ENCODE data around the gene CSNK2A3. TPM values are rescaled to one million over a fixed set of nuclear protein-coding genes. Genes with fewer than 3 reads are reported as not detected.
"Not testable (repeated sequence)": the region's sequence is repeated elsewhere in the genome, so short reads cannot be mapped to it uniquely, and the experiment has no call there.

CSNK2A3 gene
- total RNA-seq (2016; rRNA removed; fragmentation: Illumina TruSeq; extraction: Trizol) (3.5 and 5.4 TPM in 2 replicates), polyA plus RNA-seq (2011; rRNA removed) (1.5 and 1.7 TPM in 2 replicates), polyA minus RNA-seq (2011; rRNA and poly(A)+ RNA removed; ENCODE audit: low replicate concordance) (0.50 and 1.2 TPM in 2 replicates), Bru-seq, nascent RNA (percentile 20 among the genes with signal in this experiment), BruChase-seq, experiment 1, labeled RNA remaining after a 6-hour chase (percentile 53 among the genes with signal in this experiment), BruChase-seq, experiment 2, labeled RNA remaining after a 2-hour chase (percentile 49 among the genes with signal in this experiment)
- total RNA-seq (2016; cell fraction: cytosol; rRNA removed; fragmentation: Illumina TruSeq; extraction: Trizol; ENCODE audit: low read depth) = 1.6 and 2.0 TPM in 2 replicates
- total RNA-seq (2016; cell fraction: insoluble cytoplasmic fraction; rRNA removed; fragmentation: Illumina TruSeq; extraction: Trizol) = 3.4 and 4.2 TPM in 2 replicates
- 1.6 and 2.3 TPM in 2 replicates for total RNA-seq (2016; cell fraction: membrane; rRNA removed; fragmentation: Illumina TruSeq; extraction: Trizol)
- 0.90 and 1.8 TPM in 2 replicates for total RNA-seq (2016; cell fraction: nucleus; rRNA removed; fragmentation: Illumina TruSeq; extraction: Trizol)
- 0.98 and 3.8 TPM in 2 replicates for polyA plus RNA-seq (2011; cell fraction: cytosol; rRNA removed)
- polyA plus RNA-seq (2011; cell fraction: nucleus; rRNA removed) = 0.71 and 1.1 TPM in 2 replicates
- polyA plus RNA-seq (2012) = 10.7 and 12.4 TPM in 2 replicates
- polyA plus RNA-seq (2016; cell fraction: cytosol; fragmentation: Illumina TruSeq; extraction: Trizol; ENCODE audit: low read depth) = 0.42 TPM in 2 replicates
- 2.2 and 3.1 TPM in 2 replicates for polyA plus RNA-seq (2016; cell fraction: insoluble cytoplasmic fraction; fragmentation: Illumina TruSeq; extraction: Trizol; ENCODE audit: low read depth)
- polyA plus RNA-seq (2016; cell fraction: membrane; fragmentation: Illumina TruSeq; extraction: Trizol; ENCODE audit: low read depth) = 0.63 and 0.72 TPM in 2 replicates
- polyA plus RNA-seq (2016; cell fraction: nucleus; fragmentation: Illumina TruSeq; extraction: Trizol; ENCODE audit: insufficient read depth, low read depth) = 1.2 and 2.1 TPM in 2 replicates
- polyA minus RNA-seq (2011; cell fraction: cytosol; rRNA and poly(A)+ RNA removed) = 1.9 and 3.0 TPM in 2 replicates
- polyA minus RNA-seq (2011; cell fraction: nucleus; rRNA and poly(A)+ RNA removed) = 1.7 and 3.0 TPM in 2 replicates
- long read RNA-seq, experiment 1, partial matches to known transcripts = 0 of 1 reads
- long read RNA-seq, experiment 1, other reads (novel, unspliced or antisense) = 0 of 1 reads
- long read RNA-seq, experiment 2, partial matches to known transcripts = 0 of 3 reads
- long read RNA-seq, experiment 2, other reads (novel, unspliced or antisense) = 0 of 3 reads

GRCh38 chr11:11352878-11353277, at the start of gene CSNK2A3:
CSNK2A3 (minus strand) TSS chr11:11353250; CDS start chr11:11353119, 131 bp downstream.
- BruUV-seq (replicated peaks); H4K20me1 ChIP-seq (ENCODE audit: insufficient read depth, low read length); intact Hi-C loops (cut with micrococcal nuclease; ENCODE audit: unreplicated experiment); DNase-seq (ENCODE audit: low spot score); H3K4me1 ChIP-seq (ENCODE audit: insufficient read depth, low read length); H3K79me2 ChIP-seq (ENCODE audit: insufficient read depth, low read length); CTCF ChIA-PET (ENCODE audit: low intra/inter-chr PET ratio, low total read pairs); H3K9ac ChIP-seq (ENCODE audit: insufficient read depth, low read depth, low read length); H3K27ac ChIP-seq (ENCODE audit: extremely low read length, insufficient read depth, low read length); POLR2A ChIA-PET; FAIRE-seq; H3K36me3 ChIP-seq (replicated peaks in 1 of 2; ENCODE audit: control insufficient read depth in 1 of 2, insufficient read depth in 2 of 2, low read length in 2 of 2); H3K9me3 ChIP-seq (ENCODE audit: low read length); in situ Hi-C loops (cut with HindIII; ENCODE audit: extremely low pct_ligation_motif_present, low pct_unique_long_range_greater_than_20kb); H2AFZ ChIP-seq (ENCODE audit: low read length); H3K4me2 ChIP-seq (ENCODE audit: low read depth, low read length); H3K4me3 ChIP-seq (replicated peaks in 1 of 3; ENCODE audit: insufficient read depth in 1 of 3, low read depth in 2 of 3, low read length in 3 of 3); H3K27me3 ChIP-seq (ENCODE audit: control insufficient read depth in 1 of 2, insufficient read depth in 2 of 2, low read length in 2 of 2): not testable (repeated sequence)
- ATAC-seq = peak; percentile 44; the same call in 1 of the 3 replicates
- WGBS (ENCODE audit: low lambda C conversion rate) = 29% methylated on average over 11 of the region's 11 CpGs

GRCh38 chr11:11401960-11402535, 49.0 kb upstream of the CSNK2A3 start:
- no TSS peak for BruUV-seq (replicated peaks)
- FAIRE-seq (no peak), DNase-seq (ENCODE audit: low spot score) (no peak), ATAC-seq (no peak)
- in situ Hi-C loops (cut with HindIII; ENCODE audit: extremely low pct_ligation_motif_present, low pct_unique_long_range_greater_than_20kb) = loop anchor here (5.0 kb wide), 1 partner anchor 385 kb away; no protein-coding TSS in a partner anchor
- WGBS (ENCODE audit: low lambda C conversion rate) = 6% methylated on average over 3 of the region's 3 CpGs
- ChIA-PET CTCF (ENCODE audit: low intra/inter-chr PET ratio, low total read pairs) (interaction anchor here (2.8 kb wide), 1 partner anchor 386 kb away, joined by 18 read pairs; no protein-coding TSS in a partner anchor), POLR2A (no interaction called here)
- Histone ChIP-seq H4K20me1 (ENCODE audit: insufficient read depth, low read length) (no peaks in the 10 kb centered on the region), H3K9me3 (ENCODE audit: low read length) (no peaks in the 10 kb centered on the region), H3K4me1 (ENCODE audit: insufficient read depth, low read length) (no peaks in the 10 kb centered on the region), H3K79me2 (ENCODE audit: insufficient read depth, low read length) (no peaks in the 10 kb centered on the region), H2AFZ (ENCODE audit: low read length) (no peak overlapping the region), H3K4me2 (ENCODE audit: low read depth, low read length) (no peak overlapping the region), H3K4me3 (replicated peaks in 1 of 3; ENCODE audit: insufficient read depth in 1 of 3, low read depth in 2 of 3, low read length in 3 of 3) (no peak overlapping the region), H3K9ac (ENCODE audit: insufficient read depth, low read depth, low read length) (no peak overlapping the region), H3K27me3 (ENCODE audit: control insufficient read depth in 1 of 2, insufficient read depth in 2 of 2, low read length in 2 of 2) (peaks cover 1 to 22% of the 10 kb centered on the region in 2 experiments; a peak in 3 of 5 replicates), H3K36me3 (replicated peaks in 1 of 2; ENCODE audit: control insufficient read depth in 1 of 2, insufficient read depth in 2 of 2, low read length in 2 of 2) (no peaks in the 10 kb centered on the region), H3K27ac (ENCODE audit: extremely low read length, insufficient read depth, low read length) (no peak overlapping the region)
- intact Hi-C loops (cut with micrococcal nuclease; ENCODE audit: unreplicated experiment) = loop anchor here (1.0 kb wide), 1 partner anchor 385 kb away; no protein-coding TSS in a partner anchor
- TF ChIP-seq ZNF816 (CRISPR knock-in tag; IDR thresholded peaks at IDR 0.05; ENCODE audit: borderline replicate concordance) = no peak
- no peak for TF ChIP-seq PBX3 (CRISPR knock-in tag; IDR thresholded peaks at IDR 0.05; ENCODE audit: borderline replicate concordance)

All from HepG2 (cell line).